GM19463 (cell line): Measurements from ENCODE around the gene EPHB1.

Experiments
- ATAC-seq: cut with Tn5 transposase; IDR thresholded peaks from one replicate; pipeline ENCODE4 v1.9.1; 2021; ENCODE audit warnings: mild to moderate bottlenecking, moderate library complexity; ENCODE audit not compliant: unreplicated experiment

Gene EPHB1

GRCh38 chr3:134934933-134935332 is 139.9 kb downstream of the EPHB1 start:
- ATAC-seq: no peak

GRCh38 chr3:134937256-134938028 is 142.4 kb downstream of the EPHB1 start:
- no peak for ATAC-seq

DNA sequence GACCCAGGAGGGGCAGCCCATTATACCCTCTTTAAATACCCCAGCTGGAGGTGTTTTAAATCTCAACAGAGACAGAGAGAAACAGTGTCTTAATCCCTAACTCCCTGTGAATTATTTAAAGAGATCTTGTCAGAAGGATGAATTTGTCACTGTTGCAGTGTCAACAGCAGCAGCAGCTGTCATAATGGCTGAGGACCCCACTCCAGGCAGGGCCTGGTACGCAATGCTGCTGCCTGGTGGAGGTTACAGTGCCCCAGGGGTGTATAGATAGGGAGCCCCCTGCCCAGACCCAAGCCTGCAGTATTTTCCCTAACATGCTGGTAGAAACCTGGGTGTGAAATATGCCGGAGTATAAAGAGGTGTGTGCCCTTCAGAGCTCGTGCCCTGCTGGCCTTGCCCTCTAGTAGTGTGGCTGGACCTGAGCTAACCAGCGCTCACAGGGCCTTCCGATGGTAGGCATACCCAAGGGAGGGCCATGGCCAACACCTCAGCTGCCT is 143.0 kb downstream of the EPHB1 start:
- no peak for ATAC-seq

DNA sequence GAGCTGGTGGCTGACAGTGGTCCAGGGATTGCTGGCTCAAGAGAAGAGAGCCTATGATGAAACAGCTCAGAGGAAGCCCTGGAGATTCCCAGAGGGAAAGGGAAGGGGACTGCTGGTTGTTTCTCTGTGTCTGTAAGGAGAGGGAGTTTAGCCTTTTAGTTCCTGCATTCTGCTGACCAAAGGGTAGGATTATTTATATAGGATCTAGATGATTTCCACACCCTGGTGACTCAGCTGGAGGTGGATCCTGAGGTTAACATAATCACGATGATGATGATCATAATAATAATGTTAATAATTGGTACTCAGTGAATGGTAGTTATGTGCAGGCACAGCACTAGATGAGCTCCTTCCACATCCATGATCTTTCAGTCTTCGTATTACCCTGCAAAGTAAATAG is 144.9 kb downstream of the EPHB1 start:
- ATAC-seq: no peak

DNA sequence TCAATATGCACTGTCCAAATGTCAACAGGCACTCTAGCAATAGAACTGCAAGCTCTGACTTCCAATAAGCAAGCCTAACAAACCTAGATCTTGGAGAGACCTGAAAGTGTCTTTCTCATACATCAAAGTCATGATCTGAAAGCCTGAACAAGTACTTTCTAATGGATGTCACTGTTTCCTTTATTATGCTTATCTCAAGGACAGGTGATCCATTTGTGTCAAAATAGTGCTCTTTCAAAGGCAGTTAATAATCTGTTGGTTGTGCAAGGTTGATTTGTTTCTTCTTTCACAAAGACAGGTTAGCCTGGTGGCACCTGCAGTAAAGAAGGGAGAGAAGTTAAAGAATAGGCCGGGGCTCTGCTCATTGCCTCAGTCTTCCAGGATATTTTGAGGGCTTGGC is 146.8 kb downstream of the EPHB1 start:
- no peak for ATAC-seq

- ATAC-seq: no peak
These were observed 149.4 kb downstream of the EPHB1 start for GRCh38 chr3:134944429-134944828.

DNA sequence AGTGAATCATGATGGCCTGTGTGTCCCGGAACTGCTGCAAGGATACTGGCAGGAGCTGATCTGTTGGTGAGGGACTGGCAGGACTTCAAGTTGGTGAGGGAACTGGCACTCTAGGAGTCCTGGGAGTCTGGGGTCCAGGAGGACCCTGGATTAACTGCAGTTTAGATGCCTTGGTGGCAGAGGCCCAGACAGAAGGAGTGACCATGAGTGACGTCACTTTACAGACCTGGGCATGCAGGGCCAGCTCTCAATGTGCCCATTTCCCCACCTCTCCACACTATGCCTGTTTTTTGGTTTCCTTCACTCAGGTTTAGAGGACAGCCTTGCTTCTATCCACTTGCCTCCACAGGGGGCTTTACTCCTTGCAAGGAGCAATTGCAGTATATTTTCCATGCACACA is 154.1 kb downstream of the EPHB1 start:
- ATAC-seq: no peak

DNA sequence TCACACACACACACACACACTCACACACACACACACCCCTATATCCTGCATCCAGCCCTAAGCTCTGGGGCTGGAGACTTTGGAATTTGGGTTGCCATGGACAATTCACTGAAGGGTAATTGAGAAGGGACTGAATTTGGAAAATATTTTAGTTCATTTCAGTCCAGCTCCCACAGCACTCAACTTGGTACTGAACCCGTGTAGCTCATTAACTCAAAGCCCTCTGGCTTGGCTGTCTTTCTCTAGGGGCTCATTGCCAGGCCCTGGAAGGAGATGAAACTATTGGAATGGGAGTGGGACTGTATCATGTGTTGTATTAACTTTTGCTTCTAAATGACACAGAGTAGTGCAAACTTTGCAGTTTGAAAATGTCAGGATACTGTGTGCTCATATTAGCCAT is 157.3 kb downstream of the EPHB1 start:
- no peak for ATAC-seq

DNA sequence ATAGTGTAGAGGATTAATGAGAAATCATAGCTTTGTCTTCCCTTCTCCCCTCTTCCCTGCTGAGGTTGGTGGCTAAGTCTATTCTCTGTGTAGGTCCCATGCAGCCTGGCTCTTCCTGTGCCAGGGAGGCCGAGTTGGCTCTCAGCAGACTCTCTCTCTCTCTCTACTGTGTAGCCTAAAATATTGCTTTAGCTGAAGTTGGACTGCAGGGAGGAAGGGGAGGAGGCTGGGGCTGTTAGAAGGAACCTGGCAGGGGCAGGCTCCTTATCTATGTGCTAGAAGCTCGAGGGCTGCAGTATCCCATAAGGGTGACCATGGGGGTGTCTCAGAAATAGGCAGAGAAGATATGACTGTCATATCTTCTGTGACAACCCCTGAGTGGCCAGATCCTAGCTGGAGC is 160.8 kb downstream of the EPHB1 start:
- ATAC-seq: peak; percentile 12

- peak; percentile 81 for ATAC-seq
These were observed 161.3 kb downstream of the EPHB1 start for GRCh38 chr3:134956395-134956794.

GRCh38 chr3:134956844-134957243 is 161.8 kb downstream of the EPHB1 start:
- ATAC-seq: peak; percentile 7

- no peak for ATAC-seq
These were observed 164.5 kb downstream of the EPHB1 start for GRCh38 chr3:134959516-134959915.

DNA sequence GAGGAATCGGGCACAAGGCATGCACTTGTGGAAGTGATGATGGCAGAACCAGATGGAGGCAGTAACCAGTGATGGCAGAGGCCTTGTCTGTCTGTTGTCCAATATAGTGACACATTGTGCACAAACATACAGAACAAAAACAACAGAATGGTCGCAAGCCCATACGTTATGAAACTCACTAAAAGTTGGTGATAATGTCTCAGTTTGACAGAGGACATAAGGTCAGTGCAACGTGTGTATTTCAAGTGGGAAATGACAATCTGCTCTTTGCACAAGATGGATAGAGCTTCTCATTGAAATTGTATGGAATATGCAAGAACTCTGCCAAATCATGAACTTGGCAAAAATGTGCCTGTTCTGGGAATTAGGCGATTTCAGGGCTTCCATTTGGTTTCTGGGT is 169.2 kb downstream of the EPHB1 start:
- ATAC-seq: no peak

DNA sequence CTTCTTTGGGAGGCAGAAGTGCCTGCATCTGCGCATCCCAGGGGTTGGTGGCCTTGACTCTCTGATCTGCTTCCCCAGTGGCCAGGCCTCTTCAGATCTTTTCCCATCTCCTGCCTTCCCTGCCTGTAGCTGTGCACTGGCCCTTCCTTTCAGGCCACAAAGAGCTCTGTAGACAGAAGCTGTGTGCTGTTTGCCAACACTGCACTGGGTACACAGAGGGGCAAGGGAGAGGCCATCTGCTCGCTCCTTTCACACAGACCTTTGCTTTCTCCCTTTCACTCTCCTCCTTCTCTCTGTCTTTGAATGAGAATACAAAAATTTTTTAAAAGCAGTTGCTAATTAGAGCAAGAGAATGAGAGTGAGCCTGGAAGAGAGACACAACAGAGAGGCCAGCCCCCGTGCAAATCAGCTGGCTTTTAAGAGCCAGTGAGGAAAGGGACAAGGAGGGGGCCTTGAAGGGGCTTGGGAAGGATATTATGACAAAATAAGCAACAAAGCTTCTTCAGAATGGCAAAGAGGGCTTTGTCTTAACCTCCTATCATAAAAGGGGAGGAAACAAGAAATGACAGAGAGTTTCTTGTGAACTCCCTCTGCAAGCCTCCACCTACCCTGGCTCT is 170.9 kb downstream of the EPHB1 start:
- ATAC-seq: no peak

DNA sequence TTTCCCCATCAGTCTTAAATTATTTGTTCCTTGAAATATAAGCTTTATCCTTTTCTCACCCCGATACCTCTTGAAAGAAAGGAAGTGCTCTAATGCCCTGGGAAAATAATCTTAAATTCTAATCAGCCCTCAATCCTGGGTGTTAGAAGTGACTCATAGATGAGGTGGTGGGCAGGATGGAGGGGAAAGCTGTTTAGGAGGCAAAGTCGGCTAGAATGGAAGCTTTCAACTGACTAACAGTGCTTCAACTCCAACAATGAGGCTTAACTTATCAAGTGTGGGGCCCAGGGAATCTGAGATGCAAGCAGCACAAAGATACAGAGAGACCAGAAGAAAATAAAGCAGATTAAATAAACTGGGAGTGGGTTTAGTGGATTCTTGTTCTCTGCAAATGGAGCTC is 175.8 kb downstream of the EPHB1 start:
- ATAC-seq: no peak

DNA sequence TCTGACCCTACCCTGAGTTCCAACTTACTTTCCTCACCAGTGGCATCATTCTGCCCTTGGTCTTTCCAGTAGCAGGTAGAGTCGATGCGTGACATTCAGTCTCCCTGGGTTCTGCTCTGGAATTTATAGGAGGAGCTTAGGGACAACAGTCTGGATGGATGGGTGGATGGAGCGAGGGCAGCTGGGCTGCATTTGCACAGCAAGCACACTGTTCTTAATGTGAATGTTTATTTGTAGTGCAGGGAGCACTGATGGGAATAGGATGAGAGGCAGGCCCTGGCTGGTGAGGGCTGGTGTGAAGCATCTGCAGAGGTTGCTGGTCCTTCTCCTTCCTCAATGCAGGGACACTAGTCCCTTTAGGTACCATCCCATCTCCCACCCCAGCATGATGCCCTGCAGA is 176.2 kb downstream of the EPHB1 start:
- no peak for ATAC-seq

- ATAC-seq: peak; percentile 56
These were observed 176.8 kb downstream of the EPHB1 start for GRCh38 chr3:134971907-134972306.

GRCh38 chr3:134972836-134973455 is 177.9 kb downstream of the EPHB1 start:
- ATAC-seq: no peak

GRCh38 chr3:134974624-134975023 is 179.6 kb downstream of the EPHB1 start:
- no peak for ATAC-seq

DNA sequence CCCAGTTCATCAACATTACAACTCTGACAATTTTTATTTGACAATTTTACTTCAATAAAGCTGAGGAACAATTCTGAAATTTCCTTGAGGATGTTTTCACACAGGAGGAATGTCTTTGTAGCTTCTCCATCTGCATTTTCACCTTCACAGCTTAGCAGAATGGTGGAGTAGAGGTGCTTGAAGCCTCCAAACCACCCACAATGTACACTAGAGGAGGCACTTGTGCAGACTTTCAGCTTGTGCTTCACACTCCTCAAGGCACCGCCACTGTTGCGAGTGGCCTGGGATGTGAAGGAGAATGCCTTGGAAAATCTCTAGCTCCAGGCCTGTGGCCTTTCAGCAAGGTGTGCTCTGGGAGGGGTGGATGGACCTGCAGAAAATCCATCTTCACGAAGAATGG is 181.9 kb downstream of the EPHB1 start:
- no peak for ATAC-seq

DNA sequence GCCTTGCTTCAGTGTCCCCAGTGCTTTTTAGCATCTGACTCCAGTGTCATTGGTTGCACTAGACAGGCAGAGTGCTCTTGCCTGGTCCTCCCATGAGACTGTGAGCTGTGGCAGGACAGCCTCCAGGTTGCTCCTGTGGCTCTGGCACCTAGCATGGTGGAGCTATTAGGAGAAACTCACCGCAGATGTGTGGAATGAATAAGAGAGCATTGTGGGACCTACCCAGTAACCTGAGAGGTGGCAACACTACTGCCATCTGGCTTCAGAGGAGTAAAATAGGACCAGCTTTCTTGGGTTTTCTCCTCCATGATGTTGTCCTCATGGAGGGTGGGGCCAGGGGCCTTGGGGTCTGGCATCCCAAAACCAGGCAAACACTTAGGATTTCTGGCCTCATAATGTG is 183.6 kb downstream of the EPHB1 start:
- no peak for ATAC-seq
